GM12864 (cell line): ENCODE measurements around the gene TTC33.
A peak's percentile ranks its signal among the peaks of the same experiment; 100 is the strongest.

ENCODE experiments used
- DNase-seq: peaks from one replicate; pipeline ENCODE4 v3.0.0-alpha.2; 2011; ENCODE audit warnings: low read depth
- H3K4me3 ChIP-seq: 2 replicates; pipeline ENCODE4 v1.5.1; 2011; ENCODE audit warnings: mild to moderate bottlenecking, low read depth, low read length, control low read depth
- TF ChIP-seq, protein P1 (sequence below): IDR thresholded peaks from 2 replicates; pipeline ENCODE4 v1.5.1; 2011; ENCODE audit warnings: low read depth, mild to moderate bottlenecking, moderate library complexity, low read length, control low read depth, inconsistent platforms; ENCODE audit errors: missing control alignments

The TTC33 gene

DNA sequence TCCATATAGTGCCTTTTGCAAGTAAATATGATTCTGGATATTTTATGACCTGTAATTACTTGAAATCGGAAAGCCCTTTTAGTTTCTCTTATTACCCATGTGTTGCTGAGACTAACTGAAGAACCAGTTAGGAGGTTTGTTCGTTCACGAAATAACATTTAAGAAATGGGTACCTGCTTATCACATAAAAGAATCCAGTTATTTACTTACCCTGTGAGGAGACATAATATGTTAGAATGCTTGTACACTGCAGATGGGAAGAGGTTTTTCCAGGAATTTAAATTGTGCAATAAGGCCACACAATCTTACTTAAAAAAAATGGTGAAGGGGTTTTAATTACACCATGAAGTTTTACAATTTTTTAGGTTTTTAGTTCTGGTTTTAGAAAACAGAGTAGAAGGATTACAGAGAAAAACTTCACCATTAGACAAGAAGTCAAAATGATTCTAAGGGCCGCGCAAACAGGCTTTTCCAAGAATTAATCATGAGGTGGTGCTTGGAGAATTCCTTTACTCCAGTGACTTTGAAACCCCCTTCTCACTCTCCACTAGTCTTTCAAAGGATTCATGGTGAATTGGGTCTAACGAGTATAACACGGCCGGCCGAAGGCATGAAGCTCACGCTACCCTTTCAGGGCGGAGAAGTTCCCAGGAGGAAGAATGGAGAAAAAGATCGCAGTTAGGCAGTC, 77.2 kb downstream of the TTC33 start:
- H3K4me3 ChIP-seq, result peak overlapping the region; percentile 74
- DNase-seq, result no peak
- TF ChIP-seq, protein P1, sequence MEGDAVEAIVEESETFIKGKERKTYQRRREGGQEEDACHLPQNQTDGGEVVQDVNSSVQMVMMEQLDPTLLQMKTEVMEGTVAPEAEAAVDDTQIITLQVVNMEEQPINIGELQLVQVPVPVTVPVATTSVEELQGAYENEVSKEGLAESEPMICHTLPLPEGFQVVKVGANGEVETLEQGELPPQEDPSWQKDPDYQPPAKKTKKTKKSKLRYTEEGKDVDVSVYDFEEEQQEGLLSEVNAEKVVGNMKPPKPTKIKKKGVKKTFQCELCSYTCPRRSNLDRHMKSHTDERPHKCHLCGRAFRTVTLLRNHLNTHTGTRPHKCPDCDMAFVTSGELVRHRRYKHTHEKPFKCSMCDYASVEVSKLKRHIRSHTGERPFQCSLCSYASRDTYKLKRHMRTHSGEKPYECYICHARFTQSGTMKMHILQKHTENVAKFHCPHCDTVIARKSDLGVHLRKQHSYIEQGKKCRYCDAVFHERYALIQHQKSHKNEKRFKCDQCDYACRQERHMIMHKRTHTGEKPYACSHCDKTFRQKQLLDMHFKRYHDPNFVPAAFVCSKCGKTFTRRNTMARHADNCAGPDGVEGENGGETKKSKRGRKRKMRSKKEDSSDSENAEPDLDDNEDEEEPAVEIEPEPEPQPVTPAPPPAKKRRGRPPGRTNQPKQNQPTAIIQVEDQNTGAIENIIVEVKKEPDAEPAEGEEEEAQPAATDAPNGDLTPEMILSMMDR, result no peak

- TF ChIP-seq, protein P1, result no peak
- H3K4me3 ChIP-seq, result no peak overlapping the region
- DNase-seq, result no peak
These were observed 77.7 kb downstream of the TTC33 start for GRCh38 chr5:40678026-40678425.

- TF ChIP-seq, protein P1, result no peak
- H3K4me3 ChIP-seq, result no peak overlapping the region
- DNase-seq, result no peak
These were observed 78.3 kb downstream of the TTC33 start for GRCh38 chr5:40677456-40677855.

GRCh38 chr5:40676613-40677343, 79.0 kb downstream of the TTC33 start:
- no peak overlapping the region for H3K4me3 ChIP-seq
- no peak for DNase-seq
- TF ChIP-seq, protein P1, result no peak

- no peak overlapping the region for H3K4me3 ChIP-seq
- TF ChIP-seq, protein P1, result no peak
- no peak for DNase-seq
These were observed 80.2 kb downstream of the TTC33 start for GRCh38 chr5:40675396-40676133.

DNA sequence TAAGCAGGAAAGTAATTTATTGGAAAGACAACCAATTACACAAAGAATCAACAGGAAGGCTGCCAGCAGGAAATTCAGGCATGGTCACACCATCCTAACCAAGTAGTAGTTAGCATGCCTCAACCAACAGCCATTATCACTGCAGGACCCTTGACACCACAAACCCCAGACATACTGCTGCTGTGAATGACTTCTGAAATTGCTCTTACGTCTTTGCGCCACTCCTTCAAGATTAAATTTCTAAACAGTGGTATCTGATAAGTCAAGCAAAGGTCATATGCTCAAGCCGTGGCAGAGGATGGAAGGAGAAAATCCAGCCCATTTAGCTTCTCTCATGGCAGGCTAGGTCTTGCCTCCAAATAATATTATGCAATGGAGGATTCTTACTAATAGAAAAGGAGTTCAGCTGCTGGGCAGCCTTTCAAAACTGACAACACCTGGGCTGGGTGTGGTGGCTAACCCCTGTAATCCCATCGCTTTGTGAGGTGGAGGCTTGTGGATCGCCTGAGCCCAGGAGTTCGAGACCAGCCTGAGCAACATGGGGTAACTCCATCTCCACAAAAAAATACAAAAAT, 81.0 kb downstream of the TTC33 start:
- TF ChIP-seq, protein P1, result no peak
- DNase-seq, result no peak
- no peak overlapping the region for H3K4me3 ChIP-seq
